HEK293 (cell line): ENCODE data around the gene FSTL4.

ENCODE experiments used
- CTCF ChIP-seq: fragments of 450-650 bp; formaldehyde crosslinking; IDR thresholded peaks from 2 replicates; pipeline ENCODE4 v1.5.1; 2016; ENCODE audit warnings: missing biosample characterization, missing genetic modification characterization
- OSR2 ChIP-seq: fragments of 450-650 bp; formaldehyde crosslinking; IDR thresholded peaks from 2 replicates; pipeline ENCODE4 v1.5.1; 2016; ENCODE audit warnings: missing biosample characterization, missing genetic modification characterization
- RBAK ChIP-seq: fragments of 450-650 bp; formaldehyde crosslinking; IDR thresholded peaks from 2 replicates; pipeline ENCODE4 v1.5.1; 2016; ENCODE audit warnings: missing biosample characterization, missing genetic modification characterization
- YY1 ChIP-seq: fragments of 450-650 bp; formaldehyde crosslinking; IDR thresholded peaks from 2 replicates; pipeline ENCODE4 v1.5.1; 2018; ENCODE audit warnings: missing biosample characterization, missing genetic modification characterization
- ZNF10 ChIP-seq: fragments of 450-650 bp; formaldehyde crosslinking; IDR thresholded peaks from 2 replicates; pipeline ENCODE4 v1.5.1; 2017; ENCODE audit warnings: missing biosample characterization, missing genetic modification characterization
- ZNF16 ChIP-seq: fragments of 450-650 bp; formaldehyde crosslinking; IDR thresholded peaks from 2 replicates; pipeline ENCODE4 v1.5.1; 2016; ENCODE audit warnings: low read depth, missing biosample characterization, missing genetic modification characterization
- ZNF23 ChIP-seq: fragments of 450-650 bp; formaldehyde crosslinking; IDR thresholded peaks from 2 replicates; pipeline ENCODE4 v1.5.1; 2016; ENCODE audit warnings: missing biosample characterization, missing genetic modification characterization, borderline replicate concordance
- ZNF837 ChIP-seq: fragments of 450-650 bp; formaldehyde crosslinking; IDR thresholded peaks from 2 replicates; pipeline ENCODE4 v1.5.1; 2016; ENCODE audit warnings: missing biosample characterization, missing genetic modification characterization
- TF ChIP-seq, protein P1 (sequence below): fragments of 450-650 bp; formaldehyde crosslinking; IDR thresholded peaks from 2 replicates; pipeline ENCODE4 v1.5.1; 2017; ENCODE audit warnings: missing biosample characterization, missing genetic modification characterization
- TF ChIP-seq, protein P2 (sequence below): sonication (generic); formaldehyde crosslinking; IDR thresholded peaks from 2 replicates; pipeline ENCODE4 v1.8.1; 2022; ENCODE audit warnings: mild to moderate bottlenecking, moderate library complexity, missing genetic modification reagents

- TF ChIP-seq ZNF10 (tag by site-specific recombination) (no peak), ZNF16 (tag by site-specific recombination) (no peak), RBAK (no peak), CTCF (tag by site-specific recombination) (no peak), YY1 (tag by site-specific recombination) (no peak), ZNF23 (tag by site-specific recombination) (no peak), OSR2 (tag by site-specific recombination) (no peak), ZNF837 (tag by site-specific recombination) (no peak)
- TF ChIP-seq, protein P1, sequence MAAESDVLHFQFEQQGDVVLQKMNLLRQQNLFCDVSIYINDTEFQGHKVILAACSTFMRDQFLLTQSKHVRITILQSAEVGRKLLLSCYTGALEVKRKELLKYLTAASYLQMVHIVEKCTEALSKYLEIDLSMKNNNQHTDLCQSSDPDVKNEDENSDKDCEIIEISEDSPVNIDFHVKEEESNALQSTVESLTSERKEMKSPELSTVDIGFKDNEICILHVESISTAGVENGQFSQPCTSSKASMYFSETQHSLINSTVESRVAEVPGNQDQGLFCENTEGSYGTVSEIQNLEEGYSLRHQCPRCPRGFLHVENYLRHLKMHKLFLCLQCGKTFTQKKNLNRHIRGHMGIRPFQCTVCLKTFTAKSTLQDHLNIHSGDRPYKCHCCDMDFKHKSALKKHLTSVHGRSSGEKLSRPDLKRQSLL (tag by site-specific recombination): no peak
- TF ChIP-seq, protein P2, sequence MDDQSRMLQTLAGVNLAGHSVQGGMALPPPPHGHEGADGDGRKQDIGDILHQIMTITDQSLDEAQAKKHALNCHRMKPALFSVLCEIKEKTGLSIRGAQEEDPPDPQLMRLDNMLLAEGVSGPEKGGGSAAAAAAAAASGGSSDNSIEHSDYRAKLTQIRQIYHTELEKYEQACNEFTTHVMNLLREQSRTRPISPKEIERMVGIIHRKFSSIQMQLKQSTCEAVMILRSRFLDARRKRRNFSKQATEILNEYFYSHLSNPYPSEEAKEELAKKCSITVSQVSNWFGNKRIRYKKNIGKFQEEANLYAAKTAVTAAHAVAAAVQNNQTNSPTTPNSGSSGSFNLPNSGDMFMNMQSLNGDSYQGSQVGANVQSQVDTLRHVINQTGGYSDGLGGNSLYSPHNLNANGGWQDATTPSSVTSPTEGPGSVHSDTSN (CRISPR knock-in tag): no peak
Observed at GRCh38 chr5:133205204-133205603, 407.1 kb downstream of the FSTL4 start.
